ENCODE data around the gene APLNR. TPM values are rescaled to one million over a fixed set of nuclear protein-coding genes. Genes with fewer than 3 reads are reported as not detected.

The APLNR gene
- total RNA-seq, 2 donors from 2014 or later = 2.5 to 7.1 TPM

GRCh38 chr11:57251037-57251436, 14.0 kb upstream of the APLNR start:
- intact Hi-C loops (cut with DNase I) = loop anchor here (5.0 kb wide), 1 partner anchor 134 kb away; no protein-coding TSS in a partner anchor
- peaks cover 4% of the 10 kb centered on the region for H3K4me1 ChIP-seq

GRCh38 chr11:57249384-57250319, 12.6 kb upstream of the APLNR start:
- TF ChIP-seq CTCF (IDR thresholded peaks at IDR 0.05) = peak; percentile 86
- H3K4me1 ChIP-seq = peaks cover 4% of the 10 kb centered on the region
- peak overlapping the region; percentile 13 to 21 for H3K9ac ChIP-seq (ENCODE audit: low read depth in 2 of 2, low read length in 2 of 2)
- H3K27ac ChIP-seq = no peak overlapping the region
- intact Hi-C loops (cut with DNase I) = loop anchor here (2.0 to 5.0 kb wide), 3 partner anchors 119 to 409 kb away; no protein-coding TSS in a partner anchor
- DNase-seq = peak; percentile 78
- no peak overlapping the region for H3K4me3 ChIP-seq
- H3K36me3 ChIP-seq = no peaks in the 10 kb centered on the region
- H3K27me3 ChIP-seq = no peaks in the 10 kb centered on the region
- no peaks in the 10 kb centered on the region for H3K9me3 ChIP-seq

More at GRCh38 chr11:57251037-57251436, 14.0 kb upstream of the APLNR start:
- Histone ChIP-seq H3K9me3 (no peaks in the 10 kb centered on the region), H3K27me3 (no peaks in the 10 kb centered on the region), H3K36me3 (no peaks in the 10 kb centered on the region), H3K27ac (no peak overlapping the region), H3K9ac (ENCODE audit: low read depth in 2 of 2, low read length in 2 of 2) (no peak overlapping the region), H3K4me3 (no peak overlapping the region)
- DNase-seq = no peak
- TF ChIP-seq CTCF (IDR thresholded peaks at IDR 0.05) = no peak

- peak overlapping the region; percentile 13 to 21 for H3K9ac ChIP-seq (ENCODE audit: low read depth in 2 of 2, low read length in 2 of 2)
- H3K36me3 ChIP-seq = no peaks in the 10 kb centered on the region
- intact Hi-C loops (cut with DNase I) = loop anchor here (2.0 kb wide), 2 partner anchors 118 to 408 kb away; no protein-coding TSS in a partner anchor
- peak; percentile 61 for DNase-seq
- peak; percentile 39 for TF ChIP-seq CTCF (IDR thresholded peaks at IDR 0.05)
- H3K9me3 ChIP-seq = no peaks in the 10 kb centered on the region
- H3K27me3 ChIP-seq = no peaks in the 10 kb centered on the region
- no peak overlapping the region for H3K4me3 ChIP-seq
- peaks cover 4% of the 10 kb centered on the region for H3K4me1 ChIP-seq
- no peak overlapping the region for H3K27ac ChIP-seq
Observed at GRCh38 chr11:57248780-57249383, 11.8 kb upstream of the APLNR start.

GRCh38 chr11:57244911-57245310, 7.9 kb upstream of the APLNR start:
- no peak for DNase-seq
- H3K27me3 ChIP-seq = no peaks in the 10 kb centered on the region
- TF ChIP-seq CTCF (IDR thresholded peaks at IDR 0.05) = no peak
- no peak overlapping the region for H3K9ac ChIP-seq (ENCODE audit: low read depth in 2 of 2, low read length in 2 of 2)
- H3K36me3 ChIP-seq = no peaks in the 10 kb centered on the region
- H3K27ac ChIP-seq = no peak overlapping the region
- no peaks in the 10 kb centered on the region for H3K9me3 ChIP-seq
- peaks cover 4% of the 10 kb centered on the region for H3K4me1 ChIP-seq
- no peak overlapping the region for H3K4me3 ChIP-seq
- intact Hi-C loops (cut with DNase I) = no loop called here

GRCh38 chr11:57241353-57241972, 4.4 kb upstream of the APLNR start:
- no peaks in the 10 kb centered on the region for H3K9me3 ChIP-seq
- no peak overlapping the region for H3K27ac ChIP-seq
- no peak overlapping the region for H3K9ac ChIP-seq (ENCODE audit: low read depth in 2 of 2, low read length in 2 of 2)
- TF ChIP-seq CTCF (IDR thresholded peaks at IDR 0.05) = no peak
- H3K27me3 ChIP-seq = no peaks in the 10 kb centered on the region
- H3K4me1 ChIP-seq = no peaks in the 10 kb centered on the region
- intact Hi-C loops (cut with DNase I) = no loop called here
- H3K4me3 ChIP-seq = no peak overlapping the region
- H3K36me3 ChIP-seq = no peaks in the 10 kb centered on the region
- DNase-seq = no peak

Measured in colonic mucosa (tissue), 4 donors.